ENCODE results near the gene TBL1XR1.
"Not testable (repeated sequence)": the region's sequence is repeated elsewhere in the genome, so short reads cannot be mapped to it uniquely, and the experiment has no call there.

Gene TBL1XR1

DNA sequence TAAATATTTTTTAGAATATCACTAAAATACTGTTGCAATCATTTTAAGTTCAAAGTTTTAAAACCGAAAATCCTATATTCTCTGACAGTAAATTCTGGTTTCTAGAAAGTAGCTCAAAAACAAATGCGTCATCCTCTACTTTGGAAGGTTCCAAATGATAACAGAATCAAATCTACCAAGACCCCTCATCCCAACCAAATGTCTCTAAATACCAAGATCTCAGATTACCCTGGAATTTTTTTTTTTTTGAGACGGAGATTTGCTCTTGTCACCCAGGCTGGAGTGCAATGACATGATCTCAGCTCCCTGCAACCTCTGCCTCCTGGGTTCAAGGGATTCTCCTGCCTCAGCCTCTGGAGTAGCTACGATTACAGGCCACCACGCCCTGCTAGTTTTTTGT lies 16.8 kb downstream of the TBL1XR1 start:
- no peak for DNase-seq

DNA sequence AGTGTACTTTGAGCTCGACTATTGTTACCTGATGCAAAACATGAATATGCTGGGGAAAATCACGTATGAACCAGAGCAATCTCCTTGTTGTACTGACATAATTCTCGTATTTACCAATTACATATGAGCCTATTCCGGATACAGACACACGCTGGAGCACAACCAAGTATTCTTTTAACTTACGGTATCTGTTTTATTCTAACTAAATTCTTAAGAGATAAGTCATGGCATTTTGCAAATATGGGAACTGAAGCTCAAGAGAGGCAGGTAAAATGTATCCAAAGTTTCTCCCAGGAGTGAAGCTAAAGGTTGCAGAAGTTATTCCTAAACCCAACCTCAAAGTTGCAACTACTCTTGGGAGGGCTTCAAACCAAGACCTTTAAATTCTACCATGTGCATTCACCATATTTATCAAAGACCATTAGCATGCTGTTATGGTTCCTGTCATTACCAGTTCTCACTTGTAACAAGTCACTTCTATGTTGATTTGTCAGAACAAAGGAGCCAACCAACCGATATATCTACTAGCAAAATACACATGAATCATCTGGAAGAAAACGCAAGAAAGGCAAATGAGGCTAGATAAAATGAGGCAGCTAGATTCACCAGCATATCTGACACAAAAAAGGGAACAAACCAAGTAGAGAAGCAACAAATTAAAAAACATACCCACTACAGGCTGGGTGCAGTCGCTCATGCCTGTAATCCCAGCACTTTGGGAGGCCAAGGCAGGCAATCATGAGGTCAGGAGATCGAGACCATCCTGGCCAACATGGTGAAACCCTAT lies 17.8 kb downstream of the TBL1XR1 start:
- DNase-seq = peak in 2 of 3 donors; percentile 24 to 41

DNA sequence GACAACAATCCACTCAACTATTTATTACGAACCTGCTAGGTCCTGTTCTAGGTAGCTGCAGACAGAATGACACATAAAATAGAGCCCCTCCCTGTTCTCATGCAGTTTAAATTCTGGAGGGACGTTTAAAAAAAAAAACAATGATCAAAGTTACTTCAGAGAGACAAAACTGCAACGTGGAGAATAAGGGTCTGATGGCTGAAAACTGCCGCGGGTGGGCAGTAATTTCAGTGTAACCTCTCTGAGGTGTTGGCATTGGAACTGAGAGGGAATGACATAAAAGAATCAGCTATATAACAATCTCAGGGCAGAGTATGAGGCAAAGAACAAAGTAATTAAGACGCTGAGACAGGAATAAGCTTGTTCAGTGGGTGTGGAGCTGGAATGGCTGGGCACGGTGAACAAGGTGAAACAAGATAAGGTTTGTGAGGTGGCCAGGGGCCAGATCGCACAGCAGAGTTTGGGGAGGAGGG lies 19.5 kb downstream of the TBL1XR1 start:
- DNase-seq = no peak

DNA sequence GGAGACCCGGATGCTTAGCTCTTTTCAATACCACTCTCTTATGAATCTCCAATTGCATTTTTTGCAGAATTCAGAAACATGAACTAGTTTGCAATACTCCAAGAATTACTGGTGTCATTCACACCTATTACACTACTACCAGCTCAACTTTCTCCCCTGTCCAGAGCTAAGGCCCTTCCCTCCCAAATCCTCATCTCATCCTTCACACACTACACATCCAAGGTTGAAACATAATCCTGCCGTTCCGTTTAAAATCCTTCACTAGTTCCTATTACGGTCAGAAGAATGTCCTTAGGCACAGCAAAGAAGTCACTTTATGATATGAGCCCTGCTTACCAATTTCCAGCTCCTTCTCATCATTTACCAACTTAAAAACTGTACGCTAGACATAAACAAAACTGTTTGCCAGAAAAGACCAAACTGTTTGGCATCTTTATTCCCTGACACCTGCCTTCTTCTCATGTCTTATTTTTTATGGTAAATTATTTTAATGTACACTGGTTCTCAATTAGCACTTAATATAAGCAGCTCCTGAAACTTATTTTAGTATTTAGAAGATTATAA lies 22.6 kb downstream of the TBL1XR1 start:
- no peak for DNase-seq

DNA sequence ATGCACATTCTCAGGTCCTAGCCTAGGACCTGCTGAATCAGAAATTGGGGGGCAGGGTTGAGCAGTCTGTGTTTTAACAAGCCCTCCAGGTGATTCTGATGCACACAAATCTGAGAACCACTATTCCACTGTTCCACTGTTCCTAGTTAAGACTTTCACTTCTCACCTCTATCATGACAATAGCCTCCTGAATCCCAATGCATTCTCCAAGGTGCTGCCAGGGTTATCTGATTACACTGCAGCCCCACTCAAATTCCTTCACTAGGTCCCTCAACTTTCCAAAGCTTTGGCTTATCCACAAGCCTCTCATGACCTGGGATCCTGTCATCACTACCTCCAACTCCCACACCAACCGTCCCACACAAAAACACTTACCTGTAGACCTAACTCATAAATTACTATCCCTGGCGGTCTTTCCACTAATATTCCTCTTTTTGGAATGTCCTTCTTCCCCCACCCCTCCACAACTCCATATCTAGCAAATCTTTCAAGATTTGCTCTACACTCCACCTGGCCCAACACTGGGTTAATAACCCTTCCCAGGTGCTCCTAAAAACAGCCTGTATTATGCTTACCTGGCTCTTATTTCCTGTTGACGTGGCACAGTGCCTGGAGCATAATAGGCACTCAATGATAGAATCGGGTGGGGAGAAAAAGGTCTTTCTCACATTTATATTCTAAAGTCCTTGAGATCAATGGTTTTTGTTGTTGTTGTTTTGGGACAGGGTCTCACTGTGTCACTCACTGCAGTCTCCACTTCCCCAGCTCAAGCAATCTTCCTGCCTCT lies 27.2 kb downstream of the TBL1XR1 start:
- no peak for DNase-seq

DNA sequence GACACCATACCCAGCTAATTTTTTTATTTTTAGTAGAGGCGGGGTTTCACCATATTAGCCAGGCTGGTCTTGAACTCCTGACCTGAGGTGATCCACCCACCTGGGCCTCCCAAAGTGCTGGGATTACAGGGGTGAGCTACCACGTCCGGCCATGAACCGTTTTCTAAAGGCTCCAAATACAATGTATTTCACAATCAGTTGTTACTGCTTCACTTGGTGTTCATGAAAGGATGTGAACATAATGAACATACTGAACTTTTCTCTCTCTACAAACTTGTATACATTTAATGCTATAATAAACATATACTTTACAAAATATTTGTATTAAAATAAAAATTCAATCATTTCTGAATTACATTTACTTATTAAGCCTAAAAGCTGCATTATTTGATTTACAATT lies 28.9 kb downstream of the TBL1XR1 start:
- DNase-seq = no peak

DNA sequence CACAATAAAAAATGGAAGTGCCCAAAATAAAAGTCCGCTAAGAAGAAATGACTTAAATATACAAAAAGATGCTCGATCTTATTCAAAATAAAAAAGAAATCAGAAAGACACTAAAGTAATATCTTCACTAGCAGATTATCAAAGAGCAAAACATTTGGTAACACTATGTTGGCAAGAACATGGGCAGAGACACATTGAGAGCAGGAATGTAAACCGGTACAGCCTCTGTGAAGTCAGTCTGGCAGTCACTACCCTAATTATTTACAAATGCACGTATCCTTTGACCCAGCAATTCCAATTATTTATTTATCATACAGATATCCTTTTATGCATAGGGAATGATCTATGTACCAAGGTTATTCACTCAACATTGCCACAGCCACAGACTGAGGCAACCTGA lies 34.5 kb downstream of the TBL1XR1 start:
- DNase-seq = no peak

DNA sequence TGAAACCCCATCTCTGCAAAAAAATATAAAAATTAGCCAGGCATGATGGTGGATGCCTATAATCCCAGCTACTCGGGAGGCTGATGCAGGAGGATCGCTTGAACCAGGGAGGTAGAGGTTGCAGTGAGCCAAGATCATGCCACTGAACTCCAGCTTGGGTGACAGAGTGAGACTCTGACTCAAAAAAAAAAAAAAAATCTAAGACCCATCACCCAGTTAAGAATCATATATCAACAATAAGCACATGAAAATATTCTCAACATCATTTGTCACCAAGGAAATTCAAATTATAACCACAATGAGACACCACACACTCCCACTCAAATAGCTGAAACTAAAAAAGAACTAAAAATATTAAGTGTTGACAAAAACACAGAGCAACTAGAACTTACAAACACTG lies 35.7 kb downstream of the TBL1XR1 start:
- DNase-seq = not testable (repeated sequence)

DNA sequence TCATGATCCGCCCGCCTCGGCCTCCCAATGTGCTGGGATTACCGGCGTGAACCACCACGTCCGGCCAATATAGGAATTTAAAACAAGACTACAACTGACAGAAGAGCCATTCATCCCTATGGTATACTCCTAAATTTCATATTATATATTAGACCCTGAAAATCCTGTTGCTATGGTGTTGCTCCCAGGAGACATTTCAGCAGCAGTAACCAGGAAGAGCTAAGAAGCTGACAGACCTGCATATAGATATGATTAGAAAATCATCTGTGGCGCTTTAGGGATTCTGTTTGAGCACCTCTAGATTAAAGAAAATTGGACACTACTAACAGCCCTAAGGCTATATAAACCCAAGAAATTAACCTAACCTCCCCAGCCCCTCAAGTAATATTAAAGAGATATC lies 38.8 kb downstream of the TBL1XR1 start:
- DNase-seq = no peak

DNA sequence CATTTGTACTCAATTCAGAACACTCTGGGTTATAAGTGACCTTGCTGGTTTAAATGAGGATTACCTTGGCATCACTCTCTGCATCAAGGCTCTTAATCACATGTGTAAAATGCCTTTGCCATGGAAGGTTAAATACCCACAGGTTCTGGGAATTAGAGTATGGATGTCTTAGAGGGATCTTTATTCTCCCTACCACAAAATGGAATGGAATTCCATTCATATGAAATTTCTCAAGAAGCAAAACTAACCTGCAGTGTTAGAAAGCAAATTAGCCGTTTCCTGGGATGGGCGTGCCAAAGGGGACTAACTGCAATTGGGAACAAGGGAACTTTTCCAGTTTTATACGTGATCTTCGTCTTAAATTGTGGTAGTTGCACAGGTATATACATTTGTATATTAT lies 39.8 kb downstream of the TBL1XR1 start:
- DNase-seq = no peak

DNA sequence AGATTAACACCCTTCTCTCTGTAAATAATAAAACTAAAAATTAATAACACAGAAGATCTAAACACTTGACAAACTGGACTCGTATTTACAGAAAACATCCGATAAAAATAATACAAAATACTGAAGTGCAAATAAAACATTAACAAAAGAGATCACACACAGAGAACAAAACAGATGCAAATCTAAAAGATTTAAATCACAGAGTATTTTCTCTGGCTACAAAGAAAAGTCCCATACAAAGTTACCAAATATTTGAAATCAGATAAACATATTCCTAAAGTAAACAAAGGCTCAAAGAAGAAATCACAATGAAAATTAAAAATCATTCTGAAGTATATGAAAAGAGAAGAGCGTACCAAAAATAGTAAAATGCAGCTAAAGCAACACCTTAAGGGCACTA lies 42.5 kb downstream of the TBL1XR1 start:
- DNase-seq = no peak

DNA sequence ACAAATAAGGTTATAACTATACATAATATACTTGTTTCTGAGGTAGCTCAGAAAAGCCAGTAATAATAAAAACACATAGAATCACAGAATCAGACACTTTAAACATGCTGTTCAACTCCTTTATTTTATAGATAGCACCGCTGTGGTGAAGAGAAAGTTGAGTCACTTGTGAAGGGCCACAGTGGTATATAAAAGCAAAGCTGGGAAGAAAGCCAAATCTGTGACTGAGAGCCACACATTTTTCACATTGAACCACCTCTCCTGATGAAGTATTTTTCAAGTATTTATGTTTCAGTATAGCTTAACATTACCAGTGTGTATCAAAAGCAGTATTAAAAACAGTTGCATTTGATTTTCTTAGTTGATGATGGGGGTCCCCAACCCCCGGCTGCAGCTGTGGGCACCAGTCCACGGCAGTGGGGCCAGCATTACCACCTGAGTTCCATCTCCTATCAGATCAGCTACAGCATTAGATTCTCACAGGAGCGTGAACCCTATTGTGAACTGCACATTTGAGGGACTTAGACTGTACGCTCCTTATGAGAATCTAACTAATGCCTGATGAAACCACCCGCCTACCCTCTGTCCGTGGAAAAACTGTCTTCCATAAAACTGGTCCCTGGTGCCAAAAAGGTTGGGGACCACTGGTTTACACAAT lies 46.2 kb downstream of the TBL1XR1 start:
- no peak for DNase-seq

DNA sequence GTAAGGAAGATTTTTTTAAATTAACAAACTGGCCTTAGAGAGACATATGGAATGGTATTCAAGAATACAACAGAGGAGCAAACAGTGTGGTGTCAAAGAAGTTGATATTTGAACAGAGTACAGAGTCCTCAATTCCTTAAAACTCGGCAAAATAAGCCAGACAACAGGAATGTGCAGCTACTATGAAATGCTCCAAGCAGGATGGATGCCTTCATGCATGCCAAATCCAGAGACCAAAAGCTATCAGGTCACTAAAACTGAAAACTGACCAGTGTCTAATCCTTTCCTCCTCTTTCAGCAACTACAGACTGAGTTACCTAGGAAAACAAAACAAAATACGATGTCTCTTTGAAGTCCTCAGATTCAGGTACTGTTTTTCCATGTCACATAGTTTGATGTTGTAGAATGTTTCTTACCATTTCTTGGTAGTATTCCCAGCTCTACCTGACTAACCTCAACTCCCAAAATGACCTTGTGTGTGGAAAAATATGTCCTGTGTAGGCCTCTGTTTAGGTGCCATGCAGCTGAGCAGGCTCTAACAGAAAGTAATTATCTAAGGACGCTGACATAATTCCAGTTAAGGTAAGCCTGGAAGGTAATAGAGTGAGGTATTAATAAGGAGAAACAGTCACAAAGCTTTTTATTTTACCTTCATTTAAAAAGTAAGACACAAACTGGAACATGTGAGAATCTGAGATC lies 46.9 kb downstream of the TBL1XR1 start:
- no peak for DNase-seq

DNA sequence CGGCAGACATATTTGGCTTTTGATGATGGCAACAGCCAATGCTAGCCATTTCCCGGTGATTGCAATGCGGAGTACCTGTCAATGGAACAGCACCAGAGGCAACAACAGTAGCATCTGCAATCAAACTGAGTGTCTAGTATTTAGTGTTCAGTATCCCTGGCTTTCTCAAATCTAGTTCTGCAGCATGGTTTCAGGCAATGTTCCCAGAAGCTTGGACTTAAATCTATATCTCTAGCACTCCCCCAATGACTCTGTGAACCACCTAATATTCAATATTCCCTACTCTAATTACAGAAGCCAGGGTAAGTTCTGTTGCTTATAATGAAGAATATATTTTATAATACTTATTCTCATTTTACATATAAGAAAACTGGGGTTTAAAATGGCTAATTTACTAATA lies 48.2 kb downstream of the TBL1XR1 start:
- DNase-seq = no peak

DNA sequence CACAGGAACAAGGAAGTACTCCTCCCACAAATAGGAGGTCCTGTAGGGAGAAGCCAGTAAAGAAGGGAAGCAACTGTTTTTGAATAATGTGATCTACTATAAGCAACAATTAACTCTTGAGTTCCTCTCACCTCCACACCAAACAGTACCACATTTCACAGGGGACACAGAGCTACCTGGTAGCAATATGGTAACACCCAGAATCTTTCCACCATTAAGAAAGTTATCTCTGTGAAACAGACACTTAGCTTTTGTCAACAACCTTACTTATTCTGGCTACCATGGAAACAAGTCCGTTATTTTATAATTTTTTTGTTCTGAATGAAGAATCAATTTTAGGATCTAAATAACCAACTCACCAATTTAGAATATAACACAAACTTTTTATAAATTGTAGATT lies 49.5 kb downstream of the TBL1XR1 start:
- DNase-seq = peak in 2 of 3 donors; percentile 7 to 22

DNA sequence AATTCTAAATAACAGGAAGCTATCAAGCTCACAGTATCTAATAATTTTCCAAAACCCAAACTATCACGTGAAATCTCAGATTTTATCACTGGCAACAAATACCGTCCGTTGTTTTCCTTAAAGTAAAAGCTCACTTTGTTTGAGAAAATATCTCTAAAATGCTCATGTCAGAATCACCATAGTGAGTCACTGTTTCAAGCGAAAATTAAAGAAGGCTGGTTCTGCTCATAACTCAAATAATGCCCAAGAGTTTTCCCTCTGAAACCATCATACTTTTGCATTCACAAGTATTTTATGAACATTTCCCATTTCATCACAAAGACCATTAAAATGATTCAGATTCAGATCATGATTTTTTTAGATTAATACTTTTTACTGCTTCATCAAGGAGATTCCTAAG lies 50.6 kb downstream of the TBL1XR1 start:
- DNase-seq = no peak

DNA sequence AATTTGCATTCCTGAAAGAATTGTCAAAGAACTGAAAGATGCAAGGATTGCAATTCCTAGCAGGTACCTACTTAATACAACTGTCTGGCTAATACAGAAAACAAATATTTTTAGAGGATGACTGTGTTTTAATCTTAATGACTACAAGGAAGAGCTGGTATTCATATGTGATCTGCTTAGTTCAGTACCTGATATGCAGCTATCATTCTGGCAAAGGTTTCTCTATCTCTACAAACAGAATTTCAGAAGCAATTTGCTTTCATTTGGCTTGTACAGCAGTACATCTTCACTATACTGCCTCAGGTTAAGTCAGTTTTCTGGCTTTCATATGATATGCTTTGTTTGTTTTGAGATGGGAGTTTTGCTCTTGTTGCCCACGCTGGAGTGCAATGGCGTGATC lies 51.3 kb downstream of the TBL1XR1 start:
- no peak for DNase-seq

DNA sequence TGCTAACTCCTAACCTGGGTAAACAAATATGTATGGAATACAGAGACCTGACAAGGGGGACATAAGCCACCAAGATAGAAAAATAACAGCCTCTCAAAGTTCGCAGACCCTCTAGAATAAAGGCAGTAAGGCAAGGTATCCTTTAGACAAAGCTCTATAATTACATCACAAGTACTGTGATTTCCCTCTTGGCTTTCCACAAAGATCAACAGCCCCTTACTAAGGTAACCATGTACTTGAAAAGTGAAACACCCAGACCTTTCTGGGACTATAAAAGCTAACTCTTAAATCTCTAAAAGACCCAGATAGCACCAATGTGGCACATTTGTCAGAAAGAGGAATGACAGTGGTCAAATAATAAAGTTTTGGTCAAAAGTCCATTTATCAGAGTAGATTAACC lies 51.9 kb downstream of the TBL1XR1 start:
- DNase-seq = no peak

DNA sequence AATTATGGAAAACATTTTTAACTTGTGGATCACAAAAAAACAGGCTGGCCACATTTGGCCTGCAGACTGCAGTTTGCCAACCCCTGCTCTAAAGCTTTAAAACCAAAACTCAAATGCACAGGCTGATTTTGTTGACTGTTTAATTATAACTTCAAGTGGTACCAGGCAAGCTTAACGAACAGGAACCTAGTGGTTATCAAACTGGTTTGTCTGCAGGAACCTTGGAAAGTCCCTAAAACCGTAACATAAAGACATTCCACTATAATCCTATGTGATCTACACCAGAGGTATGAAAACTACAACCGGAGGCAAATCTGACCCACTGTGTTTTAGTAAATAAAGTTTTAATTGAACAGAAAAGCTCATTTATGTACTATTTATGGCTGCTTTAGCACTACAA lies 52.4 kb downstream of the TBL1XR1 start:
- DNase-seq = peak; percentile 25 to 54 (median 51)

DNA sequence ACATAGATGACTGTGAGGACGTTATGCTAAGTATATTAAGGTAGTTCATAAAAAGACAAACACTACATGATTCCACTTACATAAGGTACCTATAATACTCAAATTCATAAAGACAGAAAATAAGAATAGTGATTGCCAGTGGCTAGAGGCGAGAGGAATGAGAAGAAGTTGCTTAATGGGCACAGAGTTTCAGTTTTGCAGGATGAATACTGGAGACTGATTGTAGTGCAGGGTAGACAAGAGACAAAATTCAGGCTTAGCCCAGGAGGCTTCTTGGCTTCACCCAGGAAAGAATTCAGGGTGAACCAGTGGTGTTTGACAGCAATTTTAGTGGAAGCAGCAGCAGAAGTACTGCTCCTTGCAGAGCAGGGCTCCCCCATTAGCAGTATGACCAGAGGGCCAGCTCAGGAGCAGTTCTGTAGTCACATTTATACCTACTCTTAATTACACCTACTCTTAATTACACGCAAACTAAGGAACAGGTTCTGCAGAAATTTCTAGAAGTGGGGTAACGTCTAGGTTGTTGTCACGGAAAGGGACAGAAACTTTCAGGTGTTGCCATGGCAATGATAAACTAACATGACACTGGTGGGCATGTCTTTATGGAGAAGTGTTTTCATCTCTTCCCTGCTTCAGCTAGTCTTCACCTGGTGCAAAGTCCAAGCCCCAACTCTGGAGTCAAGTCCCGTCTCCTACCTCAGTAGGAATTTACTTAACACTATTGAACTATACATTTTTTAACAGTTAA lies 55.2 kb downstream of the TBL1XR1 start:
- no peak for DNase-seq

DNA sequence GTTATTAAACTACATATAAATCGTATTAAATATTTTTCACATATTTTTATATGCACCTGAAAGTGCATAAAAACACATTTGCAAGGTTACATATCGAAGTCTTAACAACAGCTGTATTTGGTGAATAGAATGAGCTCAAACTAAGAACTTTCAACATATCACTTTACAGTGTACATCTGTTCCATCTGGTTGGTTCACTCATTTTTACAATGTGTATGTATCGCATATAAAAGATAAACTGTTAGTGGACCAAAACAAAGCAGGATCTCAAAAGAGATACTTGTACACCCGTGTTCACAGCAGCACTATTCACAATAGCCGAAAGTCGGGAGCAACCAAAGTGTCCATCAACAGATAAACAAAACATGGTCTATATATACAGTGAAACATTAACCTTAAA lies 55.8 kb downstream of the TBL1XR1 start:
- no peak for DNase-seq

DNA sequence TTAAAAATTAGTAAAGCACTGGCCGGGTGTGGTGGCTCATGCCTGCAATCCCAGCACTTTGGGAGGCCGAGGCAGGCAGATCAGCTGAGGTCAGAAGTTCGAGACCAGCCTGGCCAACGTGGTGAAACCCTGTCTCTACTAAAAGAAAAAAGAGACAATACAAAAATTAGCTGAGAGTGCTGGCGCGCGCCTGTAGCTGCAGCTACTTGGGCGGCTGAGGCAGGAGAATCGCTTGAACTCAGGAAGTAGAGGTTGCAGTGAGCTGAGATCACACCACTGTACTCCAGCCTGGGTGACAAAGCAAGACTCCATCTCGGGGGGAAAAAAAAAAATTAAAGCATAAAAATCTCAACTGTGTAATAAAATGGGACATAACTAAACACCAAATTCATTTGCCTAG lies 58.1 kb downstream of the TBL1XR1 start:
- not testable (repeated sequence) for DNase-seq

Data from suppressor macrophage treated with lipopolysaccharide for 1 hour (primary cell).